Astrocyte of the spinal cord (primary cell): Measurements from ENCODE around the gene PIGW.

Source experiments
- DNase-seq: peaks from one replicate; pipeline ENCODE4 v3.0.0; 2011; ENCODE audit warnings: low read depth, low spot score
- H3K4me3 ChIP-seq: 2 replicates; pipeline ENCODE4 v1.5.1; 2011; ENCODE audit warnings: low read depth, mild to moderate bottlenecking, low read length, moderate library complexity
- in situ Hi-C: cut with HindIII; loops from 2 replicates; pipeline ENCODE4 v1.10.0; 2017; ENCODE audit warnings: low sequenced_read_pairs
- TF ChIP-seq, protein P1 (sequence below): IDR thresholded peaks from 2 replicates; pipeline ENCODE4 v1.5.1; 2012; ENCODE audit warnings: low read depth, mild to moderate bottlenecking, low read length, inconsistent platforms

Gene PIGW

GRCh38 chr17:36501351-36501750 lies 33.4 kb upstream of the PIGW start:
- H3K4me3 ChIP-seq, result no peak overlapping the region
- no peak for DNase-seq
- in situ Hi-C loops, result no loop called here
- TF ChIP-seq, protein P1, sequence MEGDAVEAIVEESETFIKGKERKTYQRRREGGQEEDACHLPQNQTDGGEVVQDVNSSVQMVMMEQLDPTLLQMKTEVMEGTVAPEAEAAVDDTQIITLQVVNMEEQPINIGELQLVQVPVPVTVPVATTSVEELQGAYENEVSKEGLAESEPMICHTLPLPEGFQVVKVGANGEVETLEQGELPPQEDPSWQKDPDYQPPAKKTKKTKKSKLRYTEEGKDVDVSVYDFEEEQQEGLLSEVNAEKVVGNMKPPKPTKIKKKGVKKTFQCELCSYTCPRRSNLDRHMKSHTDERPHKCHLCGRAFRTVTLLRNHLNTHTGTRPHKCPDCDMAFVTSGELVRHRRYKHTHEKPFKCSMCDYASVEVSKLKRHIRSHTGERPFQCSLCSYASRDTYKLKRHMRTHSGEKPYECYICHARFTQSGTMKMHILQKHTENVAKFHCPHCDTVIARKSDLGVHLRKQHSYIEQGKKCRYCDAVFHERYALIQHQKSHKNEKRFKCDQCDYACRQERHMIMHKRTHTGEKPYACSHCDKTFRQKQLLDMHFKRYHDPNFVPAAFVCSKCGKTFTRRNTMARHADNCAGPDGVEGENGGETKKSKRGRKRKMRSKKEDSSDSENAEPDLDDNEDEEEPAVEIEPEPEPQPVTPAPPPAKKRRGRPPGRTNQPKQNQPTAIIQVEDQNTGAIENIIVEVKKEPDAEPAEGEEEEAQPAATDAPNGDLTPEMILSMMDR, result no peak

GRCh38 chr17:36501963-36502362 lies 32.8 kb upstream of the PIGW start:
- H3K4me3 ChIP-seq, result no peak overlapping the region
- DNase-seq, result no peak
- in situ Hi-C loops, result no loop called here
- TF ChIP-seq, protein P1, result no peak

DNA sequence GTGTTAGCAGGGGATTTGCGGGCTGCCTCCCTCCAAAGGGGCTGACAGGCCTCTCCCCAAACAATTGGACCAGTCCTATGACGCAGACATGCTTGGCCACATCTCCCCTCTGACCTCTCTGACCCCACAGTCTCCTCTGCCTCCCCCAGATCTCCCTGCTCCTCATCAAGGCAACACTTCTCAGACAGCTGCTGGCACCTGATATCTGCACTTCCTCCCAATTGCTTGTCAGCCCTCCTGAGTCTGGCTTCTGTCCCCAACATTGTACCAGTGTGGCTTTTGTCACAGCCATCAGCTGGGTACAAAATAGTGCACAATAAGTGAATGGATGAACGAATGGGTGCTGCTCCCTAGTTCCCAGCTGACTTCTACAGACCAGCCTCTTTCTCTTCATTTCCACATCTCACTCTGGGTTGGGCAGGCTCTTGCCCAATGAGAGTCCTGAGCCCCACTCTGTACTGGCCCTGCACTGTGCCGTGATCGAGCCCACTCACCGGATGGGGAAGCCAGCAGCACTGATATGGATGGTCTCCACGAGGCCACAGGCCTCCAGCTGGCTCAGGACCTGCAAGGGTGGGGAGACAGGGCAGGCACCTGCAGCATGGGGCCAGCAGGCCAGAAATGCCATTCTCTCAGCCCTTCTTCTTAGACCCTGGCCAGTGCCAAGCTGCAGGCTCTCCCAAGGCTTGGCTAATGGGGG lies 31.2 kb upstream of the PIGW start:
- H3K4me3 ChIP-seq, result no peak overlapping the region
- no peak for DNase-seq
- in situ Hi-C loops, result no loop called here
- TF ChIP-seq, protein P1, result no peak

GRCh38 chr17:36504156-36504545 lies 30.6 kb upstream of the PIGW start:
- no peak overlapping the region for H3K4me3 ChIP-seq
- no peak for DNase-seq
- in situ Hi-C loops, result no loop called here
- TF ChIP-seq, protein P1, result no peak

GRCh38 chr17:36505171-36505570 lies 29.6 kb upstream of the PIGW start:
- in situ Hi-C loops, result no loop called here
- TF ChIP-seq, protein P1, result no peak
- DNase-seq, result no peak
- H3K4me3 ChIP-seq, result no peak overlapping the region

- in situ Hi-C loops, result no loop called here
- DNase-seq, result no peak
- no peak overlapping the region for H3K4me3 ChIP-seq
- TF ChIP-seq, protein P1, result no peak
Observed at GRCh38 chr17:36506249-36506826, 28.4 kb upstream of the PIGW start.
